SK-N-SH treated with all-trans-retinoic acid at 6 μM for 48 hours (cell line): ENCODE measurements around the gene SLC9A2.

Experiments used
- ATAC-seq: fragments of 200-7000 bp; cut with Tn5 transposase; 3 replicates; pipeline ENCODE4 v1.9.1; 2020; ENCODE audit warnings: mild to moderate bottlenecking, moderate library complexity
- ARNTL ChIP-seq: fragments of 450-650 bp; formaldehyde crosslinking; IDR thresholded peaks from 2 replicates; pipeline ENCODE4 v1.5.0; 2020; ENCODE audit warnings: low read depth, mild to moderate bottlenecking, moderate library complexity, borderline replicate concordance
- BACH2 ChIP-seq: fragments of 250-450 bp; sonication (Bioruptor Pico); IDR thresholded peaks from 2 replicates; pipeline ENCODE4 v1.9.0; 2021; ENCODE audit warnings: mild to moderate bottlenecking, borderline replicate concordance
- ESRRG ChIP-seq: fragments of 250-450 bp; sonication (Bioruptor Pico); IDR thresholded peaks from 2 replicates; pipeline ENCODE4 v1.6.1; 2021; ENCODE audit warnings: mild to moderate bottlenecking
- GLIS3 ChIP-seq: fragments of 250-450 bp; sonication (Bioruptor Pico); IDR thresholded peaks from 2 replicates; pipeline ENCODE4 v1.5.0; 2020; ENCODE audit warnings: mild to moderate bottlenecking, moderate library complexity
- ISL1 ChIP-seq: fragments of 250-450 bp; sonication (Bioruptor Pico); IDR thresholded peaks from 2 replicates; pipeline ENCODE4 v2.1.2; 2022; ENCODE audit warnings: mild to moderate bottlenecking, moderate library complexity
- OSR1 ChIP-seq: fragments of 250-450 bp; sonication (Bioruptor Pico); IDR thresholded peaks from 2 replicates; pipeline ENCODE4 v1.8.0; 2022; ENCODE audit warnings: moderate library complexity, mild to moderate bottlenecking, inconsistent platforms
- PPARA ChIP-seq: fragments of 250-450 bp; sonication (Bioruptor Pico); IDR thresholded peaks from 2 replicates; pipeline ENCODE4 v1.5.0; 2020; ENCODE audit warnings: mild to moderate bottlenecking, borderline replicate concordance
- RARB ChIP-seq: fragments of 250-450 bp; sonication (Bioruptor Pico); IDR thresholded peaks from 2 replicates; pipeline ENCODE4 v1.8.0; 2021; ENCODE audit warnings: mild to moderate bottlenecking, moderate library complexity
- SNAI2 ChIP-seq: fragments of 250-450 bp; sonication (Bioruptor Pico); IDR thresholded peaks from 2 replicates; pipeline ENCODE4 v1.5.0; 2020; ENCODE audit warnings: mild to moderate bottlenecking, moderate library complexity
- TCF4 ChIP-seq: fragments of 250-450 bp; sonication (Bioruptor Pico); IDR thresholded peaks from 2 replicates; pipeline ENCODE4 v1.8.0; 2021; ENCODE audit warnings: mild to moderate bottlenecking, moderate library complexity, borderline replicate concordance
- TOX ChIP-seq: fragments of 250-450 bp; sonication (Bioruptor Pico); IDR thresholded peaks from 2 replicates; pipeline ENCODE4 v1.8.0; 2021; ENCODE audit warnings: mild to moderate bottlenecking, moderate library complexity, borderline replicate concordance
- ZC3H10 ChIP-seq: fragments of 250-450 bp; sonication (Bioruptor Pico); IDR thresholded peaks from 2 replicates; pipeline ENCODE4 v1.5.1; 2021; ENCODE audit warnings: mild to moderate bottlenecking, moderate library complexity
- ZFP3 ChIP-seq: fragments of 250-450 bp; sonication (Bioruptor Pico); IDR thresholded peaks from 2 replicates; pipeline ENCODE4 v1.5.0; 2020; ENCODE audit warnings: mild to moderate bottlenecking, moderate library complexity
- ZNF565 ChIP-seq: fragments of 450-650 bp; formaldehyde crosslinking; conservative IDR thresholded peaks from 2 replicates; pipeline ENCODE4 v1.5.0; 2020; ENCODE audit warnings: low read depth, mild to moderate bottlenecking, moderate library complexity
- ZNF70 ChIP-seq: fragments of 450-650 bp; formaldehyde crosslinking; IDR thresholded peaks from 2 replicates; pipeline ENCODE4 v1.5.0; 2020; ENCODE audit warnings: mild to moderate bottlenecking, moderate library complexity
- ZNF8 ChIP-seq: fragments of 450-650 bp; formaldehyde crosslinking; IDR thresholded peaks from 2 replicates; pipeline ENCODE4 v1.5.0; 2020; ENCODE audit warnings: mild to moderate bottlenecking, moderate library complexity
- TF ChIP-seq, protein P1 (sequence below): fragments of 250-450 bp; sonication (Bioruptor Pico); IDR thresholded peaks from 2 replicates; pipeline ENCODE4 v1.5.1; 2020; ENCODE audit warnings: low read depth, mild to moderate bottlenecking, moderate library complexity
- TF ChIP-seq, protein P2 (sequence below): fragments of 250-450 bp; sonication (Bioruptor Pico); IDR thresholded peaks from 2 replicates; pipeline ENCODE4 v1.5.0; 2020; ENCODE audit warnings: mild to moderate bottlenecking, moderate library complexity
- TF ChIP-seq, protein P3 (sequence below): fragments of 250-450 bp; sonication (Bioruptor Pico); IDR thresholded peaks from 2 replicates; pipeline ENCODE4 v1.8.0; 2020; ENCODE audit warnings: mild to moderate bottlenecking, moderate library complexity, borderline replicate concordance
- TF ChIP-seq, protein P4 (sequence below): fragments of 250-450 bp; sonication (Bioruptor Pico); IDR thresholded peaks from 2 replicates; pipeline ENCODE4 v1.5.1; 2021; ENCODE audit warnings: mild to moderate bottlenecking, moderate library complexity

SLC9A2 gene

DNA sequence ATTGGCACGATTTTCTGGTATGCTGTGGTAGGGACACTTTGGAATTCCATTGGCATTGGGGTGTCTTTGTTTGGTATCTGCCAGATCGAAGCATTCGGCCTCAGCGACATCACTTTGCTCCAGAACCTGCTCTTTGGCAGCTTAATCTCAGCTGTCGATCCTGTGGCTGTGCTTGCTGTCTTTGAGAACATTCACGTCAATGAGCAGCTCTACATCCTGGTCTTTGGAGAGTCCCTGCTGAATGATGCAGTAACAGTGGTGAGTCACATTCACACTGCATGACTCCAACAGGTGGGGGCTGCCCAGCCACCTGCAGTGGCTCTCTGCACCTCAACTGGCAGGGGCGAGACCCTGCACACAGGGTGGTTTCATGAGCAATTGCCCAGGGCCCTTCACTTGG, 38.4 kb downstream of the SLC9A2 start (continued):
- TF ChIP-seq, protein P1, sequence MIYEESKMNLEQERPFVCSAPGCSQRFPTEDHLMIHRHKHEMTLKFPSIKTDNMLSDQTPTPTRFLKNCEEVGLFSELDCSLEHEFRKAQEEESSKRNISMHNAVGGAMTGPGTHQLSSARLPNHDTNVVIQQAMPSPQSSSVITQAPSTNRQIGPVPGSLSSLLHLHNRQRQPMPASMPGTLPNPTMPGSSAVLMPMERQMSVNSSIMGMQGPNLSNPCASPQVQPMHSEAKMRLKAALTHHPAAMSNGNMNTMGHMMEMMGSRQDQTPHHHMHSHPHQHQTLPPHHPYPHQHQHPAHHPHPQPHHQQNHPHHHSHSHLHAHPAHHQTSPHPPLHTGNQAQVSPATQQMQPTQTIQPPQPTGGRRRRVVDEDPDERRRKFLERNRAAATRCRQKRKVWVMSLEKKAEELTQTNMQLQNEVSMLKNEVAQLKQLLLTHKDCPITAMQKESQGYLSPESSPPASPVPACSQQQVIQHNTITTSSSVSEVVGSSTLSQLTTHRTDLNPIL = no peak
- no peak for TF ChIP-seq ISL1 (CRISPR knock-in tag)
- TF ChIP-seq PPARA (CRISPR knock-in tag) = no peak

DNA sequence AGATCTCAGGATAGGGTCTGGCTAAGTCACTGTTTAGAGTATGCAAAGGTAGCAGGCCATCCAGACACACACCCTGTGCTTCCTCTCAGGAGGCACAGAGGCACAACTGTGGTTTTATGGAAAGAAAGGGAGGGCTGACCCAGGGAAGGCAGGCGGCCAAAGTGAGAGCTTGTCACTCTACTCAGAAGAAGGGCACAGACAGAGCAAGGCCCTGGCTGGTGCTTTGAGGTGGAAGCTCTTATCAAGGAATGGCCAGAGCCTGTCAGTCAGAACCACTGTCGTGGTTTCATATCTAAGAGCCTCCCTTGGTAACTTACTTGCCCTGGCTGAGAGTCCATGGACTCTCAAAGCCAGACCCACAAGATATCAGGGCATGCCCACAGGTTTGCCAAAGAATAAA, 40.7 kb downstream of the SLC9A2 start:
- no peak for ATAC-seq
- TF ChIP-seq PPARA (CRISPR knock-in tag) (no peak), TOX (CRISPR knock-in tag) (no peak), GLIS3 (CRISPR knock-in tag) (no peak), SNAI2 (CRISPR knock-in tag) (no peak), OSR1 (CRISPR knock-in tag) (no peak), ZC3H10 (no peak), ZFP3 (no peak), ARNTL (CRISPR knock-in tag) (no peak)
- TF ChIP-seq, protein P2, sequence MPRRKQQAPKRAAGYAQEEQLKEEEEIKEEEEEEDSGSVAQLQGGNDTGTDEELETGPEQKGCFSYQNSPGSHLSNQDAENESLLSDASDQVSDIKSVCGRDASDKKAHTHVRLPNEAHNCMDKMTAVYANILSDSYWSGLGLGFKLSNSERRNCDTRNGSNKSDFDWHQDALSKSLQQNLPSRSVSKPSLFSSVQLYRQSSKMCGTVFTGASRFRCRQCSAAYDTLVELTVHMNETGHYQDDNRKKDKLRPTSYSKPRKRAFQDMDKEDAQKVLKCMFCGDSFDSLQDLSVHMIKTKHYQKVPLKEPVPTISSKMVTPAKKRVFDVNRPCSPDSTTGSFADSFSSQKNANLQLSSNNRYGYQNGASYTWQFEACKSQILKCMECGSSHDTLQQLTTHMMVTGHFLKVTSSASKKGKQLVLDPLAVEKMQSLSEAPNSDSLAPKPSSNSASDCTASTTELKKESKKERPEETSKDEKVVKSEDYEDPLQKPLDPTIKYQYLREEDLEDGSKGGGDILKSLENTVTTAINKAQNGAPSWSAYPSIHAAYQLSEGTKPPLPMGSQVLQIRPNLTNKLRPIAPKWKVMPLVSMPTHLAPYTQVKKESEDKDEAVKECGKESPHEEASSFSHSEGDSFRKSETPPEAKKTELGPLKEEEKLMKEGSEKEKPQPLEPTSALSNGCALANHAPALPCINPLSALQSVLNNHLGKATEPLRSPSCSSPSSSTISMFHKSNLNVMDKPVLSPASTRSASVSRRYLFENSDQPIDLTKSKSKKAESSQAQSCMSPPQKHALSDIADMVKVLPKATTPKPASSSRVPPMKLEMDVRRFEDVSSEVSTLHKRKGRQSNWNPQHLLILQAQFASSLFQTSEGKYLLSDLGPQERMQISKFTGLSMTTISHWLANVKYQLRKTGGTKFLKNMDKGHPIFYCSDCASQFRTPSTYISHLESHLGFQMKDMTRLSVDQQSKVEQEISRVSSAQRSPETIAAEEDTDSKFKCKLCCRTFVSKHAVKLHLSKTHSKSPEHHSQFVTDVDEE (CRISPR knock-in tag) = no peak
- TF ChIP-seq, protein P1 = no peak

DNA sequence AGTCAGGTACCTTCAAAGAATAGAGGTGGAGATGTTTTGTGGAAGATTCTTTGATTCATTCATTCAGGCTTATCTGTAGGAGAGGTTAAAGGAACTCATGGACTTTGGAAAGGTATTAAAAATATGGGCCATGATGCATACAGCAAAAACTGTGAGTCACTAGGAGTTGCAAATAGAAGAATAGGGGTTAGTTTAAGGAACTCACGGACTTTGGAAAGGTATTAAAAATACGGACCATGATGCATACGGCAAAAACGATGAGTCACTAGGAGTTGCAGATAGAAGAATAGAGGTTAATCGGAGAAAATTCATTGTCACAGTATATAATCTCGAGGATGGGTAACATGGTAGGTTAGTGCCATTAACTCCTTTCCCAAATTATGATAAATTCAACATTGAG, 41.2 kb downstream of the SLC9A2 start:
- ATAC-seq = no peak
- TF ChIP-seq, protein P3, sequence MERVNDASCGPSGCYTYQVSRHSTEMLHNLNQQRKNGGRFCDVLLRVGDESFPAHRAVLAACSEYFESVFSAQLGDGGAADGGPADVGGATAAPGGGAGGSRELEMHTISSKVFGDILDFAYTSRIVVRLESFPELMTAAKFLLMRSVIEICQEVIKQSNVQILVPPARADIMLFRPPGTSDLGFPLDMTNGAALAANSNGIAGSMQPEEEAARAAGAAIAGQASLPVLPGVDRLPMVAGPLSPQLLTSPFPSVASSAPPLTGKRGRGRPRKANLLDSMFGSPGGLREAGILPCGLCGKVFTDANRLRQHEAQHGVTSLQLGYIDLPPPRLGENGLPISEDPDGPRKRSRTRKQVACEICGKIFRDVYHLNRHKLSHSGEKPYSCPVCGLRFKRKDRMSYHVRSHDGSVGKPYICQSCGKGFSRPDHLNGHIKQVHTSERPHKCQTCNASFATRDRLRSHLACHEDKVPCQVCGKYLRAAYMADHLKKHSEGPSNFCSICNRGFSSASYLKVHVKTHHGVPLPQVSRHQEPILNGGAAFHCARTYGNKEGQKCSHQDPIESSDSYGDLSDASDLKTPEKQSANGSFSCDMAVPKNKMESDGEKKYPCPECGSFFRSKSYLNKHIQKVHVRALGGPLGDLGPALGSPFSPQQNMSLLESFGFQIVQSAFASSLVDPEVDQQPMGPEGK (CRISPR knock-in tag) = no peak
- TF ChIP-seq, protein P1 = no peak
- TF ChIP-seq ZNF70 (CRISPR knock-in tag) (no peak), ZNF8 (CRISPR knock-in tag) (no peak), RARB (CRISPR knock-in tag) (no peak), TCF4 (CRISPR knock-in tag) (no peak), ISL1 (CRISPR knock-in tag) (no peak), TOX (CRISPR knock-in tag) (no peak), GLIS3 (CRISPR knock-in tag) (no peak), BACH2 (CRISPR knock-in tag) (no peak), OSR1 (CRISPR knock-in tag) (no peak), ZNF565 (CRISPR knock-in tag) (no peak), ESRRG (no peak)
- TF ChIP-seq, protein P4, sequence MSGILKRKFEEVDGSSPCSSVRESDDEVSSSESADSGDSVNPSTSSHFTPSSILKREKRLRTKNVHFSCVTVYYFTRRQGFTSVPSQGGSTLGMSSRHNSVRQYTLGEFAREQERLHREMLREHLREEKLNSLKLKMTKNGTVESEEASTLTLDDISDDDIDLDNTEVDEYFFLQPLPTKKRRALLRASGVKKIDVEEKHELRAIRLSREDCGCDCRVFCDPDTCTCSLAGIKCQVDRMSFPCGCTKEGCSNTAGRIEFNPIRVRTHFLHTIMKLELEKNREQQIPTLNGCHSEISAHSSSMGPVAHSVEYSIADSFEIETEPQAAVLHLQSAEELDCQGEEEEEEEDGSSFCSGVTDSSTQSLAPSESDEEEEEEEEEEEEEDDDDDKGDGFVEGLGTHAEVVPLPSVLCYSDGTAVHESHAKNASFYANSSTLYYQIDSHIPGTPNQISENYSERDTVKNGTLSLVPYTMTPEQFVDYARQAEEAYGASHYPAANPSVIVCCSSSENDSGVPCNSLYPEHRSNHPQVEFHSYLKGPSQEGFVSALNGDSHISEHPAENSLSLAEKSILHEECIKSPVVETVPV (CRISPR knock-in tag) = no peak
